Activated B cell treated with CpG ODN at 0.5 μM for 24 hours (primary cell): Measurements from ENCODE around the gene MAPKAPK3. TPM values are rescaled to one million over a fixed set of nuclear protein-coding genes. Genes with fewer than 3 reads are reported as not detected.
A peak's percentile ranks its signal among the peaks of the same experiment; 100 is the strongest.

Experiments
- ATAC-seq: fragments of 200-7000 bp; cut with Tn5 transposase; one replicate; pipeline ENCODE4 v1.10.0; 2021; ENCODE audit warnings: low read depth, mild to moderate bottlenecking, moderate library complexity
- CTCF ChIA-PET: fragments of 350-600 bp; sonication (Branson Sonifier 250); formaldehyde crosslinking; loops from one replicate; lab custom pipeline; 2021; ENCODE audit warnings: antibody characterized with exemption; lab: Charles Lee
- POLR2A ChIA-PET: fragments of 350-600 bp; sonication (Branson Sonifier 250); formaldehyde crosslinking; loops from one replicate; lab custom pipeline; 2021; ENCODE audit warnings: antibody characterized with exemption; lab: Charles Lee
- DNase-seq: peaks from one replicate; pipeline ENCODE4 v3.0.0; 2022
- H3K27ac Mint-ChIP-seq: one replicate; pipeline ENCODE4 v1.8.0; 2020; ENCODE audit warnings: mixed read lengths
- H3K27me3 Mint-ChIP-seq: one replicate; pipeline ENCODE4 v1.8.0; 2021; ENCODE audit warnings: mixed read lengths
- H3K36me3 Mint-ChIP-seq: one replicate; pipeline ENCODE4 v1.8.0; 2021; ENCODE audit warnings: low read depth, mixed read lengths
- H3K4me1 Mint-ChIP-seq: one replicate; pipeline ENCODE4 v1.8.0; 2021; ENCODE audit warnings: mixed read lengths
- H3K4me3 Mint-ChIP-seq: one replicate; pipeline ENCODE4 v1.8.0; 2020; ENCODE audit warnings: mild to moderate bottlenecking, mixed read lengths
- H3K9me3 Mint-ChIP-seq: one replicate; pipeline ENCODE4 v1.8.0; 2020; ENCODE audit warnings: mixed read lengths
- CTCF ChIP-seq: fragments of 200-600 bp; IDR thresholded peaks from one replicate; pipeline ENCODE4 v1.8.0; 2022; ENCODE audit warnings: antibody characterized with exemption, mild to moderate bottlenecking
- intact Hi-C: fragments of 100-400 bp; cut with micrococcal nuclease; formaldehyde crosslinking; loops from one replicate; pipeline ENCODE4 v1.15.1; 2024
- total RNA-seq: library from RNA; stranded (reverse); gene quantifications from 2 replicates; pipeline ENCODE4 v1.2.3, GENCODE V29; 2022

MAPKAPK3 gene
- total RNA-seq, 1 donor from 2014 or later, result 18.2 TPM

- ChIA-PET CTCF (interaction anchor here (1.1 to 4.8 kb wide), 7 partner anchors 29 to 82 kb away, joined by 3 to 60 read pairs (median 9); partner anchors contain the start of genes CISH, HEMK1 and MAPKAPK3), POLR2A (interaction anchor here (1.1 to 1.5 kb wide), 2 partner anchors 36 to 41 kb away, joined by 4 to 5 read pairs; partner anchors contain the start of gene CISH)
- intact Hi-C loops, result loop anchor here (1.0 kb wide), 1 partner anchor 36 kb away; no protein-coding TSS in a partner anchor
- H3K9me3 Mint-ChIP-seq, result no peaks in the 10 kb centered on the region
- DNase-seq, result no peak
- ATAC-seq, result no peak
- peaks cover 1% of the 10 kb centered on the region for H3K27me3 Mint-ChIP-seq
- H3K4me3 Mint-ChIP-seq, result no peak overlapping the region
- peaks cover 9% of the 10 kb centered on the region for H3K36me3 Mint-ChIP-seq
- no peaks in the 10 kb centered on the region for H3K4me1 Mint-ChIP-seq
- TF ChIP-seq CTCF, result no peak
- H3K27ac Mint-ChIP-seq, result no peak overlapping the region
These were observed 35.1 kb downstream of the MAPKAPK3 start for GRCh38 chr3:50651920-50652529.

GRCh38 chr3:50652709-50653108 is 35.8 kb downstream of the MAPKAPK3 start:
- ATAC-seq (peak; percentile 60), DNase-seq (peak; percentile 33)
- H3K4me3 Mint-ChIP-seq, result no peak overlapping the region
- no peak overlapping the region for H3K27ac Mint-ChIP-seq
- no peaks in the 10 kb centered on the region for H3K4me1 Mint-ChIP-seq
- ChIA-PET CTCF (interaction anchor here (1.5 to 4.8 kb wide), 6 partner anchors 34 to 83 kb away, joined by 3 to 60 read pairs (median 10); partner anchors contain the start of genes CISH, HEMK1 and MAPKAPK3), POLR2A (interaction anchor here (0.6 to 1.5 kb wide), 3 partner anchors 37 to 1897 kb away, joined by 4 to 5 read pairs (median 5); partner anchors contain the start of gene CISH)
- H3K27me3 Mint-ChIP-seq, result peaks cover 1% of the 10 kb centered on the region
- TF ChIP-seq CTCF, result no peak
- no peaks in the 10 kb centered on the region for H3K9me3 Mint-ChIP-seq
- intact Hi-C loops, result loop anchor here (1.0 kb wide), 1 partner anchor 36 kb away; no protein-coding TSS in a partner anchor
- H3K36me3 Mint-ChIP-seq, result peaks cover 4% of the 10 kb centered on the region

GRCh38 chr3:50653937-50654595 is 37.1 kb downstream of the MAPKAPK3 start:
- no peak for TF ChIP-seq CTCF
- POLR2A ChIA-PET, result no interaction called here
- Mint-ChIP-seq H3K36me3 (no peaks in the 10 kb centered on the region), H3K4me3 (no peak overlapping the region), H3K9me3 (no peaks in the 10 kb centered on the region), H3K27ac (no peak overlapping the region), H3K4me1 (no peaks in the 10 kb centered on the region), H3K27me3 (peaks cover 1% of the 10 kb centered on the region)
- ATAC-seq, result no peak
- DNase-seq, result no peak
- intact Hi-C loops, result no loop called here
- CTCF ChIA-PET, result interaction anchor here (1.3 to 4.8 kb wide), 6 partner anchors 13 to 84 kb away, joined by 3 to 60 read pairs (median 10); partner anchors contain the start of genes CISH, HEMK1 and MAPKAPK3

- intact Hi-C loops, result no loop called here
- Mint-ChIP-seq H3K4me3 (no peak overlapping the region), H3K27ac (no peak overlapping the region), H3K36me3 (no peaks in the 10 kb centered on the region), H3K9me3 (no peaks in the 10 kb centered on the region), H3K27me3 (peaks cover 1% of the 10 kb centered on the region), H3K4me1 (no peaks in the 10 kb centered on the region)
- ATAC-seq, result no peak
- no peak for TF ChIP-seq CTCF
- no peak for DNase-seq
- ChIA-PET POLR2A (no interaction called here), CTCF (interaction anchor here (1.3 to 4.8 kb wide), 2 partner anchors 12 to 39 kb away, joined by 3 to 60 read pairs; partner anchors contain the start of gene MAPKAPK3)
These were observed 38.3 kb downstream of the MAPKAPK3 start for GRCh38 chr3:50655009-50655830.
